GM04504 (cell line): ENCODE data around the gene SVIL.
"Not testable (repeated sequence)": the region's sequence is repeated elsewhere in the genome, so short reads cannot be mapped to it uniquely, and the experiment has no call there.

Experiments used
- DNase-seq: peaks from one replicate; pipeline ENCODE4 v3.0.0-alpha.2; 2012; ENCODE audit warnings: low read depth

Gene SVIL

GRCh38 chr10:29515879-29516278, 118.9 kb downstream of the SVIL start:
- not testable (repeated sequence) for DNase-seq

- not testable (repeated sequence) for DNase-seq
Measured at GRCh38 chr10:29515104-29515503, 119.7 kb downstream of the SVIL start.

- no peak for DNase-seq
Measured at GRCh38 chr10:29514306-29514705, 120.5 kb downstream of the SVIL start.

- no peak for DNase-seq
Measured at GRCh38 chr10:29512425-29512974, 122.3 kb downstream of the SVIL start.

- DNase-seq: not testable (repeated sequence)
Measured at GRCh38 chr10:29511806-29512205, 123.0 kb downstream of the SVIL start.

GRCh38 chr10:29510483-29511157, 124.2 kb downstream of the SVIL start:
- DNase-seq: not testable (repeated sequence)

- DNase-seq: no peak
Measured at GRCh38 chr10:29508554-29509244, 126.1 kb downstream of the SVIL start.

- not testable (repeated sequence) for DNase-seq
Measured at GRCh38 chr10:29507750-29508149, 127.0 kb downstream of the SVIL start.

GRCh38 chr10:29506324-29506921, 128.3 kb downstream of the SVIL start:
- not testable (repeated sequence) for DNase-seq

- DNase-seq: no peak
Measured at GRCh38 chr10:29502351-29502750, 132.4 kb downstream of the SVIL start.

- DNase-seq: peak; percentile 66
Measured at GRCh38 chr10:29501692-29502091, 133.1 kb downstream of the SVIL start.

GRCh38 chr10:29499993-29500537, 134.7 kb downstream of the SVIL start:
- no peak for DNase-seq

GRCh38 chr10:29496341-29497162, 138.2 kb downstream of the SVIL start:
- DNase-seq: peak; percentile 35

- no peak for DNase-seq
Measured at GRCh38 chr10:29495366-29495765, 139.4 kb downstream of the SVIL start.

- DNase-seq: no peak
Measured at GRCh38 chr10:29493697-29494096, 141.1 kb downstream of the SVIL start.

GRCh38 chr10:29492774-29493173, 142.0 kb downstream of the SVIL start:
- no peak for DNase-seq

GRCh38 chr10:29491918-29492317, 142.9 kb downstream of the SVIL start:
- DNase-seq: no peak

GRCh38 chr10:29490781-29491280, 143.9 kb downstream of the SVIL start:
- DNase-seq: not testable (repeated sequence)

- DNase-seq: not testable (repeated sequence)
Measured at GRCh38 chr10:29488471-29488870, 146.3 kb downstream of the SVIL start.

GRCh38 chr10:29487884-29488266, 146.9 kb downstream of the SVIL start:
- not testable (repeated sequence) for DNase-seq
